ENCODE data around the gene KCNQ1. TPM values are rescaled to one million over a fixed set of nuclear protein-coding genes. Genes with fewer than 3 reads are reported as not detected.

The KCNQ1 gene
- polyA plus RNA-seq, 4 donors = 2.3 to 13.0 (median 10.0) TPM

GRCh38 chr11:2779981-2780849 lies 335.4 kb downstream of the KCNQ1 start:
- DNase-seq (ENCODE audit: low read depth in 4 of 4, low spot score in 3 of 4) = no peak

DNA sequence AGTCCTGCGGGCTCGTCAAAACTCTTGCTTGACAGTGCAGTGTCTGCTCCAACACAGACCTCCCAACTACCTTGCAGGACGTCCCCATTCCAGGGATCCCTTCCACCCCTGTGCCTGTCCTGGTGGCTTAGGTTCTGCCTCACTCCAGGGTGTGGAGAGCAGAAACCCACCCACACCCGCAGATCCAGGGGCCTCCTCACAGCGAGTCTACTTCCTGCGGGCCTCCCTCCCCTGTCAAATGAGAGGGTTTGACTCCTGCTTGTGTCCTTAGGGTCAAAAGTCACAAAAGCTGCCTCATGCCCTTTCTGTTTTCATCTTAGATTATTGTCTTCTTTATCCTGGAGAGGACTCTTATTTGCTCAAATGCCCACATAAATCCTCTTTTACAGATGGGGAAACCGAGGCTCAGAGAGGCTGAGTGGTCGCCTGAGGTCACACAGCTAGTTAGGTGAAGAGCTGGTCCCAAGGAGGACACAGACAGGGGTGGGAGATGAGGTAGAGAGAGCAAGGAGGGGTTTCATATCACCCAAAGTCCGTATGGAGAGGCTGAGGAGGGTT lies 336.1 kb downstream of the KCNQ1 start:
- no peak for DNase-seq (ENCODE audit: low read depth in 4 of 4, low spot score in 3 of 4)

GRCh38 chr11:2781408-2782274 lies 336.8 kb downstream of the KCNQ1 start:
- DNase-seq (ENCODE audit: low read depth in 4 of 4, low spot score in 3 of 4) = no peak

- no peak for DNase-seq (ENCODE audit: low read depth in 4 of 4, low spot score in 3 of 4)
Measured at GRCh38 chr11:2782769-2783168, 338.0 kb downstream of the KCNQ1 start.

DNA sequence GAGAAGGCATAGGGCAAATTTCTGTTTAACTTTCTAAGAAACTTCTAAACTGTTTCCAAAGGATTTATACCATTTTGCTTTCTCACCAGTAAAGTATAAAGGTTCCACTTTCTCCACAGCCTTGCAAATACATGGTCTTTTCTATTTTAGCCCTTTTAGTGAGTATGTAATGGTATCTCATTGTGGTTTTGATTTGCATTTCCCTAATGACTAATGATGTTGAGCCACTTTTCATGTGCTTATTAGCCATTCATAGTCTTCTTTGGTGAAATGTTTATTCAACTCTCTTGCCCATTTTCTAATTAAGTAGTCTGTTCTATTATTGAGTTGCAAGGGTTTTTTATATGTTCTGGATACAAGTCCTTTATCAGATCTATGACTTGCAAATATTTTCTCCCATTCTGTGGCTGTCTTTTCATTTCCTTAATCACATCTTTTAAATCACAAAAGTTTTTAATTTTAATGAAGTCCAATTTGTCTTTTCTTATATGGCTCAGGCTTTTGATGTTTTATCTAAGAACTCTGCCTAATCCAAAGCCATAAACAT lies 338.8 kb downstream of the KCNQ1 start:
- DNase-seq (ENCODE audit: low read depth in 4 of 4, low spot score in 3 of 4) = no peak

DNA sequence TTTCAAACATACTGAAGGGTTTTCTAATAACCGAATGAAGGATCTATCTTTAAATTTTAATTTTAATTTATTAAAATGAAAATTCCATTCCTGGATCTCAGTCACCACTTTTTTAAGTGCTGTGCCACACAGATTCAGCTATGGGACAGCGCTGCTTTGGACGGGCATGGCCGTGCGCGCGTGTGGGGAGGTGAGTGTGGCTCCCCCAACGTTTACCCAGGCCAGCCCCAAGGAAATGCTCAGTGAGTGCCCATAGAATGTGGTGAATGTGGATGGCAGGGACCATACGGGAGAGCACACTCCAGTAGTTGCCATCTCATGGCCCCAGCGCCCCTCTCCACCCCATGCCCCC lies 343.0 kb downstream of the KCNQ1 start:
- DNase-seq (ENCODE audit: low read depth in 4 of 4, low spot score in 3 of 4) = no peak

DNA sequence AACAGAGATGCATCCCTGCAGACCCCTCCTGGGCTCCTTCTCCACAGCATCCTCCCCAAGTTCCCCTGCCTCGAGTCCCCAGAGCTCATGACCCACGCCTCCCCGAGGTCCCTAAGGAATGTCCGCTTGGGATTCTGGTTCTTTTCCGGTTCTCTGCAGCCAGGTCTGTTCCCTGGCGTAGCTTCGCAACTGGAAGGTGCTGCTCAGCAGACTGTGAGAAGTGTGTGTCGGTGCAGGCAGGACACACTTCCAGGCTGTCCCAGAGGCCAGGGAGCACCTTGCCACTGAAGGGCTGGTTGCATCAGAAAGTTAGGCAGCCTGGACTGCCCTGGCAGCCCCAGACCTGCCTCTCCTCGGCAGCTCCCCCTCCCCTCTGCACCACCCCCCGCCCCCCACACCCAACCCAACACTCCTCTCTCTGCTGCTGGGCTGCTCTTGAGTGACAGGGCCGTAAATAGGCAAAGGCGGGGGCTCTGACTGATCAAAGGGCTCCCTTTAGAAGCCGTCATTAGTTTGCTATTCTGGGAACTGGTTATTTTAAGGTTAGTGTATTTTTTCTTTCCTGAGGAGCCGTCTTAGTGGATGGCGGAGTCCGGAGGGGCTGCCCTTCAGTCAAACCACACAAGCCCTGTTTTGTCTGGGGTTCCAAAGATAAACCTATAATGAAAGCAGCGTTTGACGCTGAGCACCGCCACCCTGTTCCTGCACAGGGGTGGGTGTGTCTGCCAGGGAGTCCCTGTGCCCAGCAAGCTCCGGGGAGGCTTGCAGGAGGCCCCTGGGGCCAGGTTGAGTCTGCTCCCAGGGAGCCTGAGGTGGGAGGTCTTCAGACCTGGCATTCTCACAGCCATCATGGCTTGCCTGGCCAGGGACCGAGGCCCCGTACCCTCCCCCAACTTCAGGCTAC lies 343.6 kb downstream of the KCNQ1 start:
- DNase-seq (ENCODE audit: low read depth in 4 of 4, low spot score in 3 of 4) = no peak

DNA sequence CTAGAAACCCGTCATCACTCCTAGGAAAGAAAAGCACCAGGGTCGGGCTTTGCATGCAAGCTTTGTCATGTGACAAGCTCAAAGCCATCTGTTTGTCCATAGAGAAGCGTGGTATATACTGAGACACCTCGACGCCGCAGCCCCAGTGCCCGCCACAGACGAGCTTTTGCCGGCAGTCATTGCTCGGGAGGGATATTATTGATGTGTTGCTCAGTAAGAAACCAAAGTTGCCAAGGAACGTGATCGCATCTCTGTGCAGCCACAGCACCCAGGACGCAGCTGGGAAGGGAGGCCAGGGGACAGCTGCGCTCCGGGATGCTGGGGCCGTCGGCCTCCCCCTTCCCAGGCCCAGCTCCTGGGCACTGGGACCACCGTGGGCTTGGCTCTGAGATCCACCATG lies 344.5 kb downstream of the KCNQ1 start:
- DNase-seq (ENCODE audit: low read depth in 4 of 4, low spot score in 3 of 4) = no peak

GRCh38 chr11:2789791-2790567 lies 345.2 kb downstream of the KCNQ1 start:
- DNase-seq (ENCODE audit: low read depth in 4 of 4, low spot score in 3 of 4) = no peak

DNA sequence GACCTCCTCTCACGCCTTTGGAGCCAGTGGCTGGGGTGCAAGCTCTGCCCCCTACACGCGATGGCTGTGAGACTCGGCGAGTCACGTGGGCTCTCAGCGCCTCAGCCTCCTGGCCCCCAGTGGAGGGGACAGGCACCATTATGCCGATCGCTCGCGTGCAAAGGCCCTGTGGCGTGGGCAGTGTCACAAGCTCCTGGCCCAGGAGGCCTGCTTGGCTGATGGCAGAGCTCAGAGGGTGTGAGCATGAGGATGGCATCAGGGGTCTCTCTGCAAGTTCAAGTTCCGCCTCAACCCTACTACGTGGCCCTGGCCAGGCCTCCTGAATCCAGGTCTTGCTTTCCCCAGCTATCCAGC lies 345.7 kb downstream of the KCNQ1 start:
- DNase-seq (ENCODE audit: low read depth in 4 of 4, low spot score in 3 of 4) = no peak

DNA sequence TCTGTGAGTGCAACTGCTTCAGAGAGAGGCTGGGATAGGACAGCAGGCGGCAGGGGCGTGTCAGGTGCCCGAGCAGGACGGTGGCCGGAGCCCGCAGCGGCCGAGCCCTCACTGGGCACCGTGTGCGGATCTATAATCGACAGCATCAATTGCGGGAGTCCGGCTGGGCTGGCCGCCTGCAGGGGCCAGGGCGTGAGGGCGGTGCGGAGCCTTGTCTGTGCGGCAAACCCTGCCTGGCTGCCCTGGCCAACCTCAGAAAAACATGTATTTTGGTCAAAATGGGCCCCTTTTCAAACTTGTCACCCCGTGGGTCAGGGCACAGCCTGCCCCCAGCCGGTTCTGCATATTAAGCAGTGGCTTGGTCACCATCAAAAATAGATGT lies 346.3 kb downstream of the KCNQ1 start:
- DNase-seq (ENCODE audit: low read depth in 4 of 4, low spot score in 3 of 4) = no peak

DNA sequence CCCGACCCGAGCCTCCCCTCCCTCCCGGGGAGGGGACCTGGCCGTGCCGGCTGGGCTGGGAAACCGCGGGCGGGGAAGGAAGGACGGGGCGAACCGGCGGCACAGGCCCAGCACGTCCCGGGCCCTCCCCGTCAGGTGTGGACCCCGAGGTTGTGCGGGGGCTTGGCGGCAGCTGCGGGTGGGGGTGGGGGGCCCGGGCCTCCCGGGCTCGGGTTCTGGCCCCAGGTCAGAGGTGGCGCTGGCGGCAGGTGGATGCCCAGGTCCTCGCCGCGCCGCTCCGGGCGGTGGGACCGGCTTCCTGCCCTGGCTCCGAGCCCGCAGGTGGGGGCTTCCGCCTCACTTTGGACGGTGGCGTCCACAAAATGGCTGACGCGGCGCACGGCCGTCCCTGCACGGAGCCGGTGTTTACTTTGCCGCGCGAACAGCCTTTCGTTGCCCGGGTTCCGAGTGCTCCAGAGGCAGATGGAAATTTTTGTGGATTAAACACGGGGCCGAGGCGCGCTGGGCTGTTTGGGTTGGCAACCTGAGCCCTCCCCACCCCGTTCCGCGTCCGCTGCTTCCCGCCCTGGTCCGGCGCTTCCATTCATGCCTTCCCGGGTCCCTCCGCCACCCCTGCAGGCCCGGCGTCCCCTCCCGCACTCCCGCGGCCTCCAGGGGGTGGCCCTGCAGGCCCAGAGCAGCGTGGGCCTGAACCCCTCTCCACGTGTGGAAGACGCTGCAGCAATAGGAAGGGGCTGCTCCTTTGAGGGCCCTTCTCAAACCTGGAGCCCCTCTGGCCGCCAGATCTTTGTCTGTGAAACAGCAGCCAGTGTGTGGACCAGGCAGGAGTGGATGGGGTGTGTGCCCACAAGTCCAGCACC lies 346.9 kb downstream of the KCNQ1 start:
- no peak for DNase-seq (ENCODE audit: low read depth in 4 of 4, low spot score in 3 of 4)

DNA sequence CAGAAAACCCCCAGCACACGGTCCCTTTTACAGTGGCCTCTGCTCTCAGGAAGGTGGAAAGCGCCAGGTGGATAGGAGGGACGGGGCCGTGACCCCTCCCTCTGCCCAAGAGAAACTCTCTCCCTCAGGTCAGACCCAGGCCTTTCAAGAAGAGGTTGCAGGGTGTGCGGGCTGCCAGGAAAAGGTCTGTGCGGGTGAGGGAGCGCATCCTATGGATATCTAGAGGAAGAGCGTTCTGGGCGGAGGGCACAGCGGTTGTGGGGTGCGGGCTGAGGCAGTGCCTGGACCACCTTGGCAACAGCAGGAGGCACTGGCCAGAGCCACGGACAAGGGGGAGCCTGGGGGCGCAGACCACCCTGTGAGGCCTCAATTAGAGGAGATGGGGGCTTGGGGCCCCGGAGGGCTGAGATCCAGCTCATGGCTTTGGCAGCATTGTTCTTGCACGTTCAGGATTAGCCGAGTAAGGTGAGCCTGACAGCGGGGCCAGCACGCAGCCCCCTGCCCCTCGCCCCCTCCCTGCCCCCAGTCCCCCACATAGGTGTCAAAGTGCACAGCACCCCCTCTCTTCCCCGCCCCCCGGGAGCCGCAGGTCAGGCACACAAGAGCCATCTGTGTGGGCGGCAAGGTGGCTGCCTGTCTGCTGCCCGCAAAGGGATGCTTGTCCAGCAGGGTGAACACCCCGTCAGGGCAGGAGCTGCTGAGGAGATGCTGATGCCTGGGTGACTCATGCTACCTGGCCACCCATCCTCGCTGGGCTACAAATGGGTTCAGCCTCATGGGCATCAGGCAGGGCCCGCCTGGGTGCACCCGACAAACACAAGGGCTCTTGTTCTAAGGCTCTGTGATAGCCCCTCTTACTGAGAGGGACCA lies 347.8 kb downstream of the KCNQ1 start:
- DNase-seq (ENCODE audit: low read depth in 4 of 4, low spot score in 3 of 4) = no peak

GRCh38 chr11:2793701-2794045 lies 348.9 kb downstream of the KCNQ1 start:
- DNase-seq (ENCODE audit: low read depth in 4 of 4, low spot score in 3 of 4) = no peak

GRCh38 chr11:2794046-2794967 lies 349.5 kb downstream of the KCNQ1 start:
- DNase-seq (ENCODE audit: low read depth in 4 of 4, low spot score in 3 of 4) = no peak

DNA sequence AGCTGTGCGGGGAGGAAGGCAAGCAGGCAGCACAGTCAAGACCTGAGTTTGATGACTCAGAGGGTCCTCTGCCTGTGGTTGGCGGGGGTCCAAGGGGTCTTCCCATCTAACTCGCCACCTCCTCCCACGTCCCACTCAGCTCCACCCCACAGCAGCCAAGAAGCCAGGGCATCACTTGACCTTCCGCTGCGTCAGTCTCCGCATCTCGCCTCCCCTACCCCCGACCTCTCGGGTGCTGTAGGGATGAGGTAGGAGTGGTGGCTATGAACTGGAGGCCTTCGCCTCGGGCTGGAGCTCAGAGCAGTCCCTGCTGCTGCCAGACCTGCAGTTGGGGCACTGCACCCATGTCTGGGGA lies 350.1 kb downstream of the KCNQ1 start:
- DNase-seq (ENCODE audit: low read depth in 4 of 4, low spot score in 3 of 4) = no peak

GRCh38 chr11:2795491-2795991 lies 350.7 kb downstream of the KCNQ1 start:
- no peak for DNase-seq (ENCODE audit: low read depth in 4 of 4, low spot score in 3 of 4)
